ENCODE results near the gene RBMS2. TPM values are rescaled to one million over a fixed set of nuclear protein-coding genes. Genes with fewer than 3 reads are reported as not detected.

RBMS2 gene
- total RNA-seq, 3 donors from 2014 or later (not counting 1 experiment from before 2014, with no cell fraction given): 10.8 to 16.5 (median 15.6) TPM

GRCh38 chr12:56599797-56600196, 78.2 kb downstream of the RBMS2 start:
- H3K36me3 ChIP-seq (ENCODE audit: control insufficient read depth, insufficient read depth, low read length): peaks cover 79% of the 10 kb centered on the region
- H3K4me3 ChIP-seq (ENCODE audit: low read length): no peak overlapping the region
- Mint-ChIP-seq H3K4me1 (peaks cover 0 to 11% of the 10 kb centered on the region in 2 donors), H3K9me3 (no peaks in the 10 kb centered on the region), H3K27me3 (ENCODE audit: low read depth in 2 of 2) (no peaks in the 10 kb centered on the region), H3K27ac (peak overlapping the region in 1 of 2 donors; percentile 11), H3K36me3 (peaks cover 24% of the 10 kb centered on the region), H3K4me3 (no peak overlapping the region)
- no peaks in the 10 kb centered on the region for H3K9me3 ChIP-seq (ENCODE audit: control insufficient read depth, insufficient read depth, low read length)
- no peak for DNase-seq
- no peak for ATAC-seq
- intact Hi-C loops (cut with micrococcal nuclease): loop anchor here (5.0 kb wide), 1 partner anchor 38 kb away; no protein-coding TSS in a partner anchor
- H3K27me3 ChIP-seq (ENCODE audit: control insufficient read depth, insufficient read depth, low read length): no peaks in the 10 kb centered on the region
- H3K27ac ChIP-seq (ENCODE audit: low read length): no peak overlapping the region
- TF ChIP-seq CTCF (IDR thresholded peaks at IDR 0.05): no peak
- H3K4me1 ChIP-seq (ENCODE audit: control insufficient read depth, insufficient read depth, low read length): no peaks in the 10 kb centered on the region
- WGBS (ENCODE audit: insufficient coverage): 95% methylated on average over 10 of the region's 10 CpGs

GRCh38 chr12:56600753-56601152, 79.1 kb downstream of the RBMS2 start:
- H3K27me3 Mint-ChIP-seq (ENCODE audit: low read depth in 2 of 2): no peaks in the 10 kb centered on the region

GRCh38 chr12:56601503-56601902, 79.9 kb downstream of the RBMS2 start:
- no peak for TF ChIP-seq CTCF (IDR thresholded peaks at IDR 0.05)
- no peak overlapping the region for H3K4me3 ChIP-seq (ENCODE audit: low read length)
- Mint-ChIP-seq H3K9me3 (no peaks in the 10 kb centered on the region), H3K36me3 (peaks cover 29% of the 10 kb centered on the region), H3K27me3 (ENCODE audit: low read depth in 2 of 2) (no peaks in the 10 kb centered on the region), H3K27ac (peak overlapping the region in 1 of 2 donors; percentile 50), H3K4me3 (no peak overlapping the region), H3K4me1 (peaks cover 0 to 16% of the 10 kb centered on the region in 2 donors)
- H3K9me3 ChIP-seq (ENCODE audit: control insufficient read depth, insufficient read depth, low read length): no peaks in the 10 kb centered on the region
- DNase-seq (peak in 1 of 2 donors; percentile 56), ATAC-seq (peak in 2 of 3 donors; percentile 42 to 66)
- H3K27ac ChIP-seq (ENCODE audit: low read length): no peak overlapping the region
- H3K27me3 ChIP-seq (ENCODE audit: control insufficient read depth, insufficient read depth, low read length): no peaks in the 10 kb centered on the region
- peaks cover 94% of the 10 kb centered on the region for H3K36me3 ChIP-seq (ENCODE audit: control insufficient read depth, insufficient read depth, low read length)
- no peaks in the 10 kb centered on the region for H3K4me1 ChIP-seq (ENCODE audit: control insufficient read depth, insufficient read depth, low read length)
- WGBS (ENCODE audit: insufficient coverage): 90% methylated on average over 3 of the region's 3 CpGs
- intact Hi-C loops (cut with micrococcal nuclease): loop anchor here (5.0 kb wide), 1 partner anchor 36 kb away; no protein-coding TSS in a partner anchor

More at GRCh38 chr12:56600753-56601152, 79.1 kb downstream of the RBMS2 start:
- intact Hi-C loops (cut with micrococcal nuclease): loop anchor here (5.0 kb wide), 1 partner anchor 37 kb away; no protein-coding TSS in a partner anchor
- TF ChIP-seq CTCF (IDR thresholded peaks at IDR 0.05): no peak
- no peak overlapping the region for H3K4me3 Mint-ChIP-seq
- Histone ChIP-seq H3K4me1 (ENCODE audit: control insufficient read depth, insufficient read depth, low read length) (no peaks in the 10 kb centered on the region), H3K4me3 (ENCODE audit: low read length) (no peak overlapping the region), H3K27ac (ENCODE audit: low read length) (no peak overlapping the region), H3K36me3 (ENCODE audit: control insufficient read depth, insufficient read depth, low read length) (peaks cover 86% of the 10 kb centered on the region), H3K9me3 (ENCODE audit: control insufficient read depth, insufficient read depth, low read length) (no peaks in the 10 kb centered on the region), H3K27me3 (ENCODE audit: control insufficient read depth, insufficient read depth, low read length) (no peaks in the 10 kb centered on the region)
- no peaks in the 10 kb centered on the region for H3K9me3 Mint-ChIP-seq
- peak overlapping the region; percentile 50 to 69 for H3K27ac Mint-ChIP-seq
- 96% methylated on average over 6 of the region's 6 CpGs for WGBS (ENCODE audit: insufficient coverage)
- no peak for ATAC-seq
- DNase-seq: no peak
- peaks cover 0 to 11% of the 10 kb centered on the region in 2 donors for H3K4me1 Mint-ChIP-seq
- H3K36me3 Mint-ChIP-seq: peaks cover 24% of the 10 kb centered on the region

- Histone ChIP-seq H3K4me3 (ENCODE audit: low read length) (no peak overlapping the region), H3K27me3 (ENCODE audit: control insufficient read depth, insufficient read depth, low read length) (no peaks in the 10 kb centered on the region), H3K9me3 (ENCODE audit: control insufficient read depth, insufficient read depth, low read length) (no peaks in the 10 kb centered on the region), H3K27ac (ENCODE audit: low read length) (no peak overlapping the region), H3K4me1 (ENCODE audit: control insufficient read depth, insufficient read depth, low read length) (no peaks in the 10 kb centered on the region), H3K36me3 (ENCODE audit: control insufficient read depth, insufficient read depth, low read length) (peaks cover 95% of the 10 kb centered on the region)
- intact Hi-C loops (cut with micrococcal nuclease): loop anchor here (5.0 kb wide), 1 partner anchor 35 kb away; no protein-coding TSS in a partner anchor
- Mint-ChIP-seq H3K4me3 (no peak overlapping the region), H3K9me3 (no peaks in the 10 kb centered on the region), H3K36me3 (peaks cover 27% of the 10 kb centered on the region), H3K27ac (no peak overlapping the region), H3K4me1 (peaks cover 0 to 10% of the 10 kb centered on the region in 2 donors), H3K27me3 (ENCODE audit: low read depth in 2 of 2) (no peaks in the 10 kb centered on the region)
- no peak for TF ChIP-seq CTCF (IDR thresholded peaks at IDR 0.05)
- DNase-seq (no peak), ATAC-seq (no peak)
- WGBS (ENCODE audit: insufficient coverage): 95% methylated on average over 2 of the region's 3 CpGs
Measured at GRCh38 chr12:56602239-56602638, 80.6 kb downstream of the RBMS2 start.

Data from natural killer cell (primary cell).